Natural killer cell (primary cell): ENCODE results near the gene NTSR2. TPM values are rescaled to one million over a fixed set of nuclear protein-coding genes. Genes with fewer than 3 reads are reported as not detected.
"Not testable (repeated sequence)": the region's sequence is repeated elsewhere in the genome, so short reads cannot be mapped to it uniquely, and the experiment has no call there.

ENCODE experiments used
- ATAC-seq, 3 donors: fragments of 150-1000 bp in 2 of 3; fragments of 200-7000 bp in 1 of 3; cut with Tn5 transposase; 1 replicate in 1 of 3; 2 replicates in 2 of 3; pipeline ENCODE4 v1.10.0; 2021; ENCODE audit warnings: mild to moderate bottlenecking in 2 of 3, moderate library complexity in 2 of 3
- DNase-seq, 2 donors: peaks; one replicate each; pipeline versions ENCODE4 v3.0.0 to v3.0.0-alpha.2; 2013 to 2021; ENCODE audit warnings: mixed read lengths in 1 of 2
- H3K27ac ChIP-seq: one replicate; pipeline ENCODE4 v1.5.1; 2013; ENCODE audit warnings: mild to moderate bottlenecking, low read length
- H3K27me3 ChIP-seq: one replicate; pipeline ENCODE4 v1.6.1; 2013; ENCODE audit warnings: low read length; ENCODE audit not compliant: control insufficient read depth, insufficient read depth
- H3K36me3 ChIP-seq: one replicate; pipeline ENCODE4 v1.6.1; 2013; ENCODE audit warnings: low read length; ENCODE audit not compliant: control insufficient read depth, insufficient read depth
- H3K4me1 ChIP-seq: one replicate; pipeline ENCODE4 v1.6.1; 2013; ENCODE audit warnings: low read length; ENCODE audit not compliant: control insufficient read depth, insufficient read depth
- H3K4me3 ChIP-seq: one replicate; pipeline ENCODE4 v1.5.1; 2013; ENCODE audit warnings: low read length
- H3K9me3 ChIP-seq: one replicate; pipeline ENCODE4 v1.6.1; 2013; ENCODE audit warnings: low read length; ENCODE audit not compliant: control insufficient read depth, insufficient read depth
- H3K27ac Mint-ChIP-seq, 2 donors: one replicate each; pipeline ENCODE4 v1.8.0; 2022; ENCODE audit warnings: mild to moderate bottlenecking in 2 of 2, mixed read lengths in 2 of 2, moderate library complexity in 1 of 2
- H3K27me3 Mint-ChIP-seq, 2 donors: one replicate each; pipeline ENCODE4 v1.8.0; 2022; ENCODE audit warnings: low read depth in 2 of 2, mixed read lengths in 2 of 2
- H3K36me3 Mint-ChIP-seq: one replicate; pipeline ENCODE4 v1.8.0; 2022; ENCODE audit warnings: mixed read lengths
- H3K4me1 Mint-ChIP-seq, 2 donors: one replicate each; pipeline ENCODE4 v1.8.0; 2022; ENCODE audit warnings: mixed read lengths in 2 of 2
- H3K4me3 Mint-ChIP-seq: one replicate; pipeline ENCODE4 v1.8.0; 2022; ENCODE audit warnings: mild to moderate bottlenecking, moderate library complexity, mixed read lengths
- H3K9me3 Mint-ChIP-seq, 2 donors: one replicate each; pipeline ENCODE4 v1.8.0; 2022; ENCODE audit warnings: mixed read lengths in 2 of 2
- WGBS: methylation state at CpG from one replicate; pipeline ENCODE4 v1.1.7; 2013; ENCODE audit warnings: missing lambda C conversion rate; ENCODE audit not compliant: insufficient coverage; 5-methylcytosine and 5-hydroxymethylcytosine counted together
- intact Hi-C: fragments of 100-400 bp; cut with micrococcal nuclease; formaldehyde crosslinking; loops from one replicate; pipeline ENCODE4 v1.14.2; 2022
- total RNA-seq, 4 donors: library from RNA; stranded (reverse); fragments of 120-200 nt in 1 of 4; gene quantifications; one replicate each; pipeline versions ENCODE4 v1.2.3 to v1.2.4, GENCODE V29; 2013 to 2022
- TF ChIP-seq, protein P1 (sequence below): fragments of 200-600 bp; IDR thresholded peaks from one replicate; pipeline ENCODE4 v1.8.0; 2022; ENCODE audit warnings: antibody characterized with exemption

The NTSR2 gene
- total RNA-seq, 3 donors from 2014 or later (not counting 1 experiment from before 2014, with no cell fraction given) = not detected

- no peak for DNase-seq
- Histone ChIP-seq H3K27ac (no peak overlapping the region), H3K4me3 (no peak overlapping the region), H3K4me1 (no peaks in the 10 kb centered on the region), H3K36me3 (no peaks in the 10 kb centered on the region), H3K9me3 (peaks cover 3% of the 10 kb centered on the region), H3K27me3 (no peaks in the 10 kb centered on the region)
- Mint-ChIP-seq H3K4me3 (no peak overlapping the region), H3K27ac (no peak overlapping the region), H3K27me3 (peaks cover 16 to 42% of the 10 kb centered on the region in 2 donors), H3K4me1 (no peaks in the 10 kb centered on the region), H3K36me3 (no peaks in the 10 kb centered on the region), H3K9me3 (peaks cover 0 to 4% of the 10 kb centered on the region in 2 donors)
- no peak for ATAC-seq
- TF ChIP-seq, protein P1, sequence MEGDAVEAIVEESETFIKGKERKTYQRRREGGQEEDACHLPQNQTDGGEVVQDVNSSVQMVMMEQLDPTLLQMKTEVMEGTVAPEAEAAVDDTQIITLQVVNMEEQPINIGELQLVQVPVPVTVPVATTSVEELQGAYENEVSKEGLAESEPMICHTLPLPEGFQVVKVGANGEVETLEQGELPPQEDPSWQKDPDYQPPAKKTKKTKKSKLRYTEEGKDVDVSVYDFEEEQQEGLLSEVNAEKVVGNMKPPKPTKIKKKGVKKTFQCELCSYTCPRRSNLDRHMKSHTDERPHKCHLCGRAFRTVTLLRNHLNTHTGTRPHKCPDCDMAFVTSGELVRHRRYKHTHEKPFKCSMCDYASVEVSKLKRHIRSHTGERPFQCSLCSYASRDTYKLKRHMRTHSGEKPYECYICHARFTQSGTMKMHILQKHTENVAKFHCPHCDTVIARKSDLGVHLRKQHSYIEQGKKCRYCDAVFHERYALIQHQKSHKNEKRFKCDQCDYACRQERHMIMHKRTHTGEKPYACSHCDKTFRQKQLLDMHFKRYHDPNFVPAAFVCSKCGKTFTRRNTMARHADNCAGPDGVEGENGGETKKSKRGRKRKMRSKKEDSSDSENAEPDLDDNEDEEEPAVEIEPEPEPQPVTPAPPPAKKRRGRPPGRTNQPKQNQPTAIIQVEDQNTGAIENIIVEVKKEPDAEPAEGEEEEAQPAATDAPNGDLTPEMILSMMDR = no peak
- intact Hi-C loops = no loop called here
Observed at GRCh38 chr2:11662882-11663281, 7.1 kb downstream of the NTSR2 start.

DNA sequence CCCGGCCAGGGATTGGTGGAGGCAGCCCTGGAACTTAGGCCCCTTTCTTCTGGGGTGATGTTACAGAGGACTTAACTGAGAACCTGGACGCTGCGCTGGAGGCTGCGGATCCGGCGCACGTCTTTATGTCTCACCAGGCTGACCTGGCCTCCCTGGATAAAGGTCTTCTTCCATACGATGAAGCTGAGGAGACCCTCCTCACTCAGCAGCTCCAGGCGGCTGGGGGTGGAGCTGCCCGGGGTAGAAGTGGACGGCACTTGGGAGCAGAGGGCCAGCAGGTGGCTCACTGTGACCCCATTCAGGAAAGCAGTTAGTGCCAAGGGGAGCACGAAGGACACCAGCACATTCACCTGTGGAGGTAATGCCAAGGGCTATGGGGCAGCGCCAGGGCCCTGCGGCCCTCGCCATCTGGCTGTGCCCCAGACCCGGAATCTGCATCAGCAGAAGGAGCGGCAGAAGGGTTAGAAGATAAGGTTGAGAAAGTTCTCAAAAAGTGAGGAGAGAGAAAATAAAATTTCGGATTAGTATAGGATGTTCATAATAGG lies 8.0 kb downstream of the NTSR2 start:
- TF ChIP-seq, protein P1 = no peak
- no peak for ATAC-seq
- 89% methylated on average over 18 of the region's 18 CpGs for WGBS
- no peak overlapping the region for H3K27ac ChIP-seq
- Mint-ChIP-seq H3K4me1 (no peaks in the 10 kb centered on the region), H3K4me3 (no peak overlapping the region), H3K36me3 (no peaks in the 10 kb centered on the region), H3K27ac (no peak overlapping the region), H3K27me3 (peaks cover 13 to 34% of the 10 kb centered on the region in 2 donors), H3K9me3 (peaks cover 0 to 4% of the 10 kb centered on the region in 2 donors)
- no peaks in the 10 kb centered on the region for H3K36me3 ChIP-seq
- no peak overlapping the region for H3K4me3 ChIP-seq
- H3K9me3 ChIP-seq = peaks cover 3% of the 10 kb centered on the region
- DNase-seq = no peak
- H3K4me1 ChIP-seq = no peaks in the 10 kb centered on the region
- intact Hi-C loops = no loop called here
- no peaks in the 10 kb centered on the region for H3K27me3 ChIP-seq

GRCh38 chr2:11660396-11660795 lies 9.6 kb downstream of the NTSR2 start:
- H3K4me1 ChIP-seq, H3K36me3 Mint-ChIP-seq, H3K4me3 ChIP-seq, H3K27ac ChIP-seq, H3K36me3 ChIP-seq, H3K9me3 ChIP-seq, DNase-seq, ATAC-seq, intact Hi-C loops, H3K4me1 Mint-ChIP-seq, H3K27me3 ChIP-seq, H3K27ac Mint-ChIP-seq, H3K4me3 Mint-ChIP-seq, H3K9me3 Mint-ChIP-seq: not testable (repeated sequence)
- 87% methylated on average over 2 of the region's 2 CpGs for WGBS
- H3K27me3 Mint-ChIP-seq = peaks cover 13 to 34% of the 10 kb centered on the region in 2 donors

DNA sequence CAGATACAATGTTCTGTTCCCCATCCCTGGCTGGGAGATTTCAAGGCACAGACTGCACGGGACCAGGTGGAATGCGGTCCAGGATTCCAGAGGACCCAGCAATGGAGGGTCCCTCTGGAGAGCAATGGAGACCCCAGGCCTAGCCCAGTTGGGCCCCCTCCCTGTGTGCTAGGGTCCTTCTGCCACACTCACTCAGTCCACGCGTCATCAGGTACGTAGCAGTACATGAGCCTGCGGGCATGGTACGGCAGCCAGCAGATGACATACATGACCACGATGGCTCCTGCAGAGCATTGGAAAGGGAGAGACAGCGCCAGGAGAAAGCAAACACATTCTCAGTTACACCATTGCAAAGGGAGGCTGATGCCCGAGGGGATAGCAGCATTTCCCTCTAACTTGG lies 10.1 kb downstream of the NTSR2 start:
- peaks cover 0 to 4% of the 10 kb centered on the region in 2 donors for H3K9me3 Mint-ChIP-seq
- H3K4me3 ChIP-seq = no peak overlapping the region
- peaks cover 3% of the 10 kb centered on the region for H3K9me3 ChIP-seq
- H3K27me3 Mint-ChIP-seq = peaks cover 13 to 34% of the 10 kb centered on the region in 2 donors
- no peak for DNase-seq
- no peak for ATAC-seq
- no peak overlapping the region for H3K27ac ChIP-seq
- 95% methylated on average over 8 of the region's 10 CpGs for WGBS
- H3K4me1 Mint-ChIP-seq = no peaks in the 10 kb centered on the region
- no peaks in the 10 kb centered on the region for H3K36me3 Mint-ChIP-seq
- H3K4me1 ChIP-seq = no peaks in the 10 kb centered on the region
- H3K4me3 Mint-ChIP-seq = no peak overlapping the region
- no peak overlapping the region for H3K27ac Mint-ChIP-seq
- H3K27me3 ChIP-seq = no peaks in the 10 kb centered on the region
- H3K36me3 ChIP-seq = no peaks in the 10 kb centered on the region
- TF ChIP-seq, protein P1 = no peak
- intact Hi-C loops = no loop called here
